NCI-H69 (cell line): ENCODE data around the gene TRIM58.

ENCODE experiments used
- DNase-seq: peaks from one replicate; lab custom pipeline; 2025; lab: John Stamatoyannopoulos, UW

TRIM58 gene

GRCh38 chr1:247857069-247857984, at the start of gene TRIM58:
Gene TRIM58, plus strand, starts transcription at chr1:247857187. Its CDS starts 60 bp downstream, at chr1:247857247.
- DNase-seq, result no peak

GRCh38 chr1:247812637-247813036, 44.4 kb upstream of the TRIM58 start:
- DNase-seq, result no peak

DNA sequence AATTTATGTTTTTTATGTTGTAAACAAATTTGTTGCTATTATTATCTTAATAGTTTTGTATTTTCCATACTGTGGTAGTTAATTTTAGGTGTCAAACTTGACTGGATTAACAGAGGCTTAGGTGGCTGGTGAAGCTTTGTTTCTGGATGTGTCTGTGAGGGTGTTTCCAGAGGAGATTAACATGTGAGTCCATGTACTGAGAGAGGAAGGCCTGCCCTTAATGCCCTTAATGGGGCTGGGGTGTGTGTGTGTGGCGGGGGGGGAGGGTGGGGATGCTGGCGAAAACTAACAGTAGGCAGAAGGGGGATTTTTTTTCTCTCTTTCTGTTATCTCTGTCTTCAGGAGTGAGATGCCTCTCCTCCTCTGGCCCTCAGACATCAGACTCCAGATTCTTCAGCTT, 34.9 kb upstream of the TRIM58 start:
- DNase-seq, result no peak

DNA sequence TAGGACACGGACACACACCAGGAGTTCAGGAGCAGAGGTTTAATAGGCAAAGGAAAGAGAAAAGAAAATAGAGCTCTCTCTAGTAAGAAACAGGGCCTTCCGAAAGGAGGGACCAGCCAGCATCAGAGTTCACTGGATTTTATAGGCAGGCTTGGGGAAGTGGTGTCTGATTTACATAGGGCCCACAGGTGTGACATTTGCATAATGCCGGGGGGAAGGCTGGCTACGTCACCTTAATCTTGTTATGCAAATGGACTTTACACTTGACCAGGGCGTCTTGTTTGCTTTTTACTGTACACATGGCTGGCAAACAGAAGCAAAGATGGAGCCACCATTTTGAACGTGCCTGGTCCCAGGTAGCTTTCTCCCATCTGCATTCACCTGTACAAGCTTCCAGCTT, 33.0 kb upstream of the TRIM58 start, which contains the start of gene OR14A16:
Gene OR14A16, minus strand, starts transcription at position 97 of the 400 bp plus-strand sequence. CDS start 8,390 bp downstream, outside the sequence.
- no peak for DNase-seq

GRCh38 chr1:247825362-247825761, 31.6 kb upstream of the TRIM58 start:
- no peak for DNase-seq

GRCh38 chr1:247829656-247830055, 27.3 kb upstream of the TRIM58 start:
- no peak for DNase-seq

- DNase-seq, result no peak
These were observed 23.4 kb upstream of the TRIM58 start for GRCh38 chr1:247833601-247834000.

DNA sequence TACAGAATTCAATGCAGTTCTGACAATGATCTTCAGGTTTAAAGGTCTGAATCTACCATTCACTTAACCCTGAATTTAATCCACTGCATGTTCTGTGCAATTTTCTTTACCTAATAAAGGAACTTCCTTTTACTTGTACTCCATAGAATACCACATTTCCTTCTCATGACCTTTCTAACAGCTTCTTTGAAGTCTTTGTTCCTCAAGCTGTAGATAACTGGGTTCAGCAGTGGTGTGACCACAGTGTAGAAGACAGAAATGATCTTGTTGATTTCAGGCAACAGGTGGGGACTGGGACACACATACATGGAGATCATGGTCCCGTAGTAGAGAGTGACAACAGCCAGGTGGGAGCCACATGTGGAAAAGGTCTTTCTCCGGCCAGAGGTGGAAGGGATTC, 16.2 kb upstream of the TRIM58 start:
- no peak for DNase-seq

DNA sequence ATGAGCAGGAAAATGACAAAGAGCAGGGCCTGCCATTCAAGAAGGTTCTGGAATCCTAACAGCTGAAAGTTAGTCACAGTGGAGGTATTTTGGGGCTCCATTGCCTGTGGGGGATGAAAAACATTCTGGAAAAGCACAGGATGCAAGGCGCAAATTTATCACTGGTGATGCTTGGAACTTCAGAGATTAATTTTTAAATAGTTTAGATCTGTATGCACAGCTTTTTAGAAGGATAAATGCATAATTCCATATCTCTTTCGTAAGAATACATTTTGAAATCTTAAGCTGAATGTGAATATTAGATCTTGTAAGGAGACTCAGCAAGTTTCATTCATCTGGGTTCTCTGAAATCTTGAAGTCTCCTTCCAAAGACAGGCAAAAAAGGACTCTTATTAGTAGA, 15.2 kb upstream of the TRIM58 start, which contains the start of gene OR11L1:
Gene OR11L1, minus strand, starts transcription at position 101 of the 400 bp plus-strand sequence. Its CDS starts 0 bp downstream, at position 101.
- no peak for DNase-seq

DNA sequence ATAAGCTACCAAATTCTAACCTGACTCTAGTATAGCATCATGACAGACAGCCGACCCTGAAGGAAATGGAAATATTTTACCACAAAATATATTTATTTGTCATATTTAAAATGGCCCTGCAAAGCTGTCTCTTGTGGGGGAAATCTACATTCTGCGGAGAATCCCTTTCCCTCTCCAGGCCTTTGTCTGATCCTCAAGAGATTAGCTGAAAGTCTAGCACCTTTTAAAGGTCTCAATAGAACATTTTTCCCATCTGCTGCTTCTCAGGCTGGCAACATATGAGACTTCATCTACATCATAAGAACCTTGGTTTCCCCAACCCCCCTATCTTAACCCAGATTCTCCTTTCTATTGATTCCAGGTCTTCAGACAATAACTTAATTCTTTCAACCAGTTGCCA, 13.6 kb upstream of the TRIM58 start:
- no peak for DNase-seq

DNA sequence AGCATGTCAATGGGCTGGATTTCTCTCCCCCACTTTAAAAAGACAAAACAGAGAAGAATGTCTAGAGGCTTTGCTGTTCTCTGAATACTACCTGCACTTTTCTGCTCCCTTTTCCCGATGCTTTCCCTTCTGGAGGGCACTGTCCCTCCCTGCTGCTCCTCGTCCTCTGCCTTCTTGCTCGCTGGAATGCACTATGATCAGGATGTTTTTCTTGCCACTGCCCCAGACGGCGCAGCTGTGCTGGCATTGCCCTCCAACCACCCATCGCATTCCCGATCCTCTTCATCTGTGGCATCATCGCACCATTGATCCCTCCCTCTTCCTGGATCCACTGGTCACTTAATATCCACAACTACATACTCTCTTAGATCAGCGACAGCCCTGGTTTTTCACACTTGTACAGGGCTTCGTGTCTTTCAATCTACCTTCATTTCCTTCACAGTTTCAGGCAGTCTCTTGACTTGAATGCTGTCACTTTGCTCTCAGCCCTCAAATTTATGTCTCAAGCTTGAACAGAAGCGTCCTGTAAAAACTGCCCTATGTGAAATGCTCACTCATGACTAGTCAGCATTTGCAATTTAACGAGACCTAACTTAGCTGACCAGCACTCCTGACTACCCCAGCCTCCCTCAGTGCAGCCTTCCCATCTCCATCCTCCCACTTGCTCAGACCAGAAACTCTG, 11.8 kb upstream of the TRIM58 start:
- DNase-seq, result no peak

- DNase-seq, result no peak
These were observed 11.3 kb upstream of the TRIM58 start for GRCh38 chr1:247845693-247846017.

DNA sequence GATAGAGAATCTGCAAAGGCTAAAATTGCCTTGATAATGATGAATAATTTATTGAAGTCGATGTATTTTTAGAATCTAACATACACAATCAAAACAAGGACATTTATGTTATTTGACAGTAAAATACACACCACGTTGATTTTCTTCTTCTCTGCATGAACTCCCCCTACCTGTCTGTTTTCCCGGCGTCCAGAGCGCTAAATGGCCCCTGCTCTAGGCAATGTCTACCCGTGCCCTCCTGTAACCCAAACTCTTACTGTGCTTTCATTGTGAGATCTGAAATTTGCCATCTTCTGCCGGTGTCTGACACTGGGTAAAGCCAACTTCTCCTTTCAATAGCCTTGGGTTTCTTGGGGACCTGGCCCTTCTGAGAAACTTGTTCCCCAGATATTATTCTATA, 8.6 kb upstream of the TRIM58 start:
- DNase-seq, result no peak

- DNase-seq, result no peak
These were observed 7.4 kb upstream of the TRIM58 start for GRCh38 chr1:247849616-247850015.

GRCh38 chr1:247854899-247855545, 2.0 kb upstream of the TRIM58 start:
- no peak for DNase-seq

DNA sequence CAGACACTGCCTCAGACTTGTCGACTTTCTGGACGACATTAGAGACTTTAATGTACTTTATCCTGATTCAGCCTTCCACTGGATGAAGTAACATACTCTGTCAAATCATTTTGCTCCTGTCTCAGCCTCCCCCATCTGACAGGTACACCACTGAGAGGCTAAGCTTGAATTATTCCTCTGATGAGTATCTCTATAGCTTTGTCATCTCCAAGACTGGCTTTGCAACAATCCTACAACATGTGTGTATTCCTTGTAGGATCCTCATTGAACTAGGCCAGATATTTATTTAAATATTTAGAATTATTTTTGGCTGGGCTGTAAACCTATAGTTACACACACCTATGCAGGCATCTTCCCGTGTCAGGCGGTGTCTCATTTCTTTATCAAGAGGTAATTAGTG, 1.1 kb upstream of the TRIM58 start:
- DNase-seq, result no peak

GRCh38 chr1:247857985-247858619, 1.1 kb downstream of the TRIM58 start:
- DNase-seq, result no peak

DNA sequence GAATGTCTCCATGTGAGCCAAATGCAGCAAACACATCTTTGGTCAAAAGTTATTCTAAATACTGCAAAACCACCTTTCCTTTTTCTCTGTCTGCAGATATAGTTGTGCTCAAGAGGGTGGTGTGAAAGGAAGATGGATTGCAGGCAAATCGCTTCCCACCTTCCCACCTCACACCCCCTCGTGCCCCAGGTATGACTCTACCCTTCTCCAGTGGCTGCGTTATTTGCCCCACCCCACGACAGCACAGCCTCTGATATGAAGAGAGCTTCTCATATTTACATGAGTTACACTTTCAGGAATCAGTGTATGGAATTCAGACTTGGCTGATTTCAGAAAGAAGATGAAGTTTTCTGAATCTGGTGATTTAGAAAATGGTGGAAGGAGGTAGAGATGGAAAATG, 5.8 kb downstream of the TRIM58 start:
- DNase-seq, result no peak

DNA sequence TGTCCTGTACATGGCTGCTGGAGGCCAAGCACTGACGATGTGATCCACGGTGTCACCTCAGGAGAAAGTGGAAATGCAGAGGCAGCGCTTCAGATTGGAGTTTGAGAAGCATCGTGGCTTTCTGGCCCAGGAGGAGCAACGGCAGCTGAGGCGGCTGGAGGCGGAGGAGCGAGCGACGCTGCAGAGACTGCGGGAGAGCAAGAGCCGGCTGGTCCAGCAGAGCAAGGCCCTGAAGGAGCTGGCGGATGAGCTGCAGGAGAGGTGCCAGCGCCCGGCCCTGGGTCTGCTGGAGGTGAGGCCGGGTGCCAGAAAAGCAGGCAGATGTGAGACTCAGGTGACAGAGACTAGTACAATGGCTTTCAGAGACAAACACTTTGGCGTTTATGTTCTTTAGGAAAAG, 7.7 kb downstream of the TRIM58 start:
- DNase-seq, result no peak

- no peak for DNase-seq
These were observed 8.4 kb downstream of the TRIM58 start for GRCh38 chr1:247865416-247865815.

DNA sequence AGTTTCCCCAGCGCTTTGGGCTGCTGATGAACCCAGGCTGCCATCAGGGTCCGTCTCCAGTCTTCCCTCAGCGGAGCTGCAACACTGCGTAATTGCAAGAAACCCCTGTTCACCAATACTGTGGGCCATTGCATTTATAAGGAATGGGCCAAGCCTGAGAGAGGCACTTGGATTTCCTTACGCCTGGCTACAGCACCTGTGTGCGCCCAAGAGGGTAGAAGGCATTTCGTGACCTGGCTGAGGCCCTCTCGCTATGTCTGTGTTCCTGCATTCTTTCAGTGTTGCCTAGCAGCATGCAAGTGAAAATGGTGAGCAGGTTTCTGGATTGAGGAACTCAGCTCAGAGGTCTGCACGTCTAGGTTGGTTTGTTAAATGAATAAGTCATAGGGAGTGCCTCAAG, 26.4 kb downstream of the TRIM58 start:
- DNase-seq, result no peak

DNA sequence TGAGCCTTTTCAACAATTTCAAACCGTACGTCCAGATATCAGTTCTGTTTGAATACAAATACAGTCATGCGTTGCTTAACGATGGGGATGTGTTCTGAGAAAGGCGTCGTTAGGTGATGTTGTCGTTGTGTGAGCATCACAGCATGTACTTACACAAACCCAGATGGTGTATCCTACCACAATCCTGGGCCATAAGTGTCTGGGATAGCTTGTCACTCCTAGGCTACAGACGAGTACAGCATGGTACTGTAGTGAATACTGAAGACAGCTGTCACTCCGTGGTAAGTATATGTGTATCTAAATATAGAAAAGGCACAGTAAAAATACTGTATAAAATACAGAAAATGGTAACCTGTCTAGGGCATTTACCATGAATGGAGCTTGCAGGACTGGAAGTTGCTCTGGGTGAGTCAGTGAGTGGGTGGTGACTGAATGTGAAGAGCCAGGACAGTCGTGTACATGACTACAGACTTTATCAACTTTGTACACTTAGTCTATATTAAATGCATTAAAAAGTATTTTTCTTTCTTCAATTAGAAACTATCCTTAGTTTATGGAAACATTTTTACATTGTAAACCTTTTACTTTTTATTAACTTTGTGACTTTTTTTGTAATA, 27.9 kb downstream of the TRIM58 start:
- no peak for DNase-seq
